Heart left ventricle (tissue), 16 donors: ENCODE results near the gene TRIM38. TPM values are rescaled to one million over a fixed set of nuclear protein-coding genes. Genes with fewer than 3 reads are reported as not detected.

Experiments
- ATAC-seq, 4 donors: fragments of 200-7000 bp; cut with Tn5 transposase; one replicate each; pipeline ENCODE4 v1.9.1; 2020 to 2022; ENCODE audit warnings: moderate library complexity in 4 of 4, mild to moderate bottlenecking in 3 of 4, moderate number of reproducible peaks in 1 of 4
- DNase-seq, 5 donors: peaks; one replicate each; pipeline ENCODE4 v3.0.0-alpha.2; 2020
- H3K27ac ChIP-seq, 12 donors: fragments of 200-600 bp; sonication (generic) in 4 of 12; one replicate each; pipeline versions ENCODE4 v1.5.0 to v1.8.0; 2016 to 2022; ENCODE audit warnings: mild to moderate bottlenecking in 2 of 12
- H3K27me3 ChIP-seq, 9 donors: fragments of 200-600 bp; sonication (generic) in 2 of 9; one replicate each; pipeline versions ENCODE4 v1.5.1 to v1.8.0; 2016 to 2022; ENCODE audit warnings: mild to moderate bottlenecking in 3 of 9
- H3K36me3 ChIP-seq, 9 donors: fragments of 200-600 bp; sonication (generic) in 2 of 9; one replicate each; pipeline versions ENCODE4 v1.5.0 to v1.8.0; 2018 to 2022; ENCODE audit warnings: mild to moderate bottlenecking in 2 of 9
- H3K4me1 ChIP-seq, 12 donors: fragments of 200-600 bp; sonication (generic) in 4 of 12; one replicate each; pipeline versions ENCODE4 v1.5.0 to v1.8.0; 2016 to 2022; ENCODE audit warnings: mild to moderate bottlenecking in 3 of 12
- H3K4me3 ChIP-seq, 12 donors: fragments of 200-600 bp; sonication (generic) in 4 of 12; one replicate each; pipeline versions ENCODE4 v1.5.0 to v1.8.0; 2017 to 2022; ENCODE audit warnings: mild to moderate bottlenecking in 9 of 12, moderate library complexity in 4 of 12
- H3K9me3 ChIP-seq, 12 donors: fragments of 200-600 bp; sonication (generic) in 4 of 12; one replicate each; pipeline versions ENCODE4 v1.5.0 to v1.8.0; 2016 to 2022; ENCODE audit warnings: mild to moderate bottlenecking in 1 of 12
- CTCF ChIP-seq, 12 donors: fragments of 200-600 bp; sonication (generic) in 4 of 12; IDR thresholded peaks; one replicate each; pipeline versions ENCODE4 v1.5.0 to v1.8.0; 2018 to 2022; ENCODE audit warnings: antibody characterized with exemption in 12 of 12, mild to moderate bottlenecking in 5 of 12
- POLR2A ChIP-seq, 2 donors: fragments of 450-650 bp; IDR thresholded peaks; one replicate each; pipeline ENCODE4 v1.6.1; 2017; ENCODE audit warnings: antibody characterized with exemption in 2 of 2, mild to moderate bottlenecking in 2 of 2, moderate library complexity in 2 of 2
- WGBS, 4 donors: extraction: QIAGEN DNeasy Blood & Tissue Kit in 2 of 4; methylation state at CpG; one replicate each; pipeline versions ENCODE4 v1.1.5 to v1.1.7; 2013 to 2018; 5-methylcytosine and 5-hydroxymethylcytosine counted together
- intact Hi-C, 10 donors: fragments of 100-400 bp; cut with DNase I; formaldehyde crosslinking; loops; one replicate each; pipeline versions ENCODE4 v1.11.1 to v1.14.2; 2022
- polyA plus RNA-seq, 2 donors: library from polyadenylated mRNA; stranded (reverse); fragments of 200-250 nt; gene quantifications; one replicate each; pipeline ENCODE4 v1.2.3, GENCODE V29; 2013
- total RNA-seq, 9 donors: library from RNA; depleted of rRNA in 2 of 9; stranded (reverse); fragments of >200 nt in 2 of 9; fragmentation: NEBNext Ultra II Directional in 3 of 9; extraction: Animal tissue kit (Norgen Biotek cat#: 25700) in 3 of 9; gene quantifications; one replicate each; pipeline versions ENCODE4 v1.1.0 to v1.2.4, GENCODE V29; 2016 to 2023
- donor health status: ischemic (EF 13 %, LVEDD 7.1; RV severe dilation, severe dysfunction).
- donor health status: healthy with polysubstance abuse.
- donor health status: DM: no; HTN: yes; CAD: no.
- donor health status: DM: no; HTN: no; CAD: no.
- donor health status: ischemic (EF 25% LVEDD 6.9; RV normal size, moderate dysfunction).
- donor health status: ischemic (EF 25% LVEDD 5.7; RV mildly dilated, moderate dysfunction).
- donor health status: healthy.
- donor health status: DM: yes; HTN: yes; CAD: no.
- donor health status: ischemic (EF 35%, LVEDD 5.7; RV mildly dilated, moderate dysfunction).
- donor health status: nonischemic (EF 11% LVEDD 7.7; RV severe dilation, severe dysfunction).
- donor health status: DM: yes; HTN: yes; CAD: no.
- donor health status: PGD.
- donor health status: ischemic (EF 29% LVEDD 5.4; RV normal size, mild dysfunction).
- donor health status: nonischemic (EF 23%, LVEDD 6.1; RV moderate dilation, normal function).

Gene TRIM38
- total and polyA plus RNA-seq, 11 donors = 1.5 to 8.4 (median 2.3) TPM

DNA sequence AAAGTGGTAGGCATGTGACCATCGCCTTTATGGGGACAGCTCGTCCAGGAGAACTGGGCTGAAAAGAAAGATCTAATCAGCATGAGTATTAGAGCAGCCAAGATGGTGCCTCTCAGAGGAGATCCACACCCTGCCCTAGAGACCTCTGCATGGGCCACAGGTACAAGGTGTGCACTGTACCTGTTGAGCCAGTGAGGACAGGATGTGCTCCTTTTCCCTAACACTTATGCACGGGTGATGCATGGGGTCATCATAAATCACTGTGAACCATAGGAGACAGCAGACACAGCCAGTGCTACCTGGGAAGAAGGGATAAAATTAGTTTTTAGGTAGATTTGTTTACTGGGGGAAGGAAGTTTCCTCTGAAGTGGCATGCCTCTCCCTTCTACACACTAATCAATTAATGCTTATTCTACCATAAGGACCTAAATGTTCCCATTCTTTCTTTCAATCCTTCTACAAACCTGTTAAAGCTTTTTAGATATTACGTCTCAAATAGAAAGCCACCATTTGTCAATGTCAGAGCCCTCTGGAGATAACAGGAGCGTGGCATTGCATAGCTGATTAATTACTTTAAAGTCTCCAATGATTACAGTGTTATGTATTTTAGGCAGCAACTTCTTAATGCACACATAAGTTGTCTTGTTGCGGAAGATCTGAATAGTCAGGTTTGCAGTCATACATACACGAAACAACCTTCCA is 45.7 kb upstream of the TRIM38 start:
- WGBS, 4 donors = 82 to 86% (median 84%) methylated on average over 7 of the region's 7 CpGs
- H3K9me3 ChIP-seq = no peaks in the 10 kb centered on the region
- TF ChIP-seq CTCF (IDR thresholded peaks at IDR 0.05) (no peak), POLR2A (IDR thresholded peaks at IDR 0.05) (no peak)
- no peak for DNase-seq
- H3K27me3 ChIP-seq = no peaks in the 10 kb centered on the region
- H3K4me3 ChIP-seq = no peak overlapping the region
- no peak overlapping the region for H3K27ac ChIP-seq
- intact Hi-C loops = no loop called here
- ATAC-seq = no peak
- no peaks in the 10 kb centered on the region for H3K4me1 ChIP-seq
- no peaks in the 10 kb centered on the region for H3K36me3 ChIP-seq

GRCh38 chr6:25918083-25918683 is 44.4 kb upstream of the TRIM38 start:
- intact Hi-C loops = no loop called here
- H3K4me3 ChIP-seq = no peak overlapping the region
- ATAC-seq (no peak), DNase-seq (no peak)
- H3K9me3 ChIP-seq = no peaks in the 10 kb centered on the region
- no peaks in the 10 kb centered on the region for H3K27me3 ChIP-seq
- H3K36me3 ChIP-seq = no peaks in the 10 kb centered on the region
- WGBS, 4 donors = 67 to 80% (median 74%) methylated on average over 5 of the region's 5 CpGs
- H3K27ac ChIP-seq = no peak overlapping the region
- TF ChIP-seq CTCF (IDR thresholded peaks at IDR 0.05) = no peak
- TF ChIP-seq POLR2A (IDR thresholded peaks at IDR 0.05) = no peak
- H3K4me1 ChIP-seq = no peaks in the 10 kb centered on the region

GRCh38 chr6:25919657-25920056 is 42.9 kb upstream of the TRIM38 start:
- intact Hi-C loops = no loop called here

More at GRCh38 chr6:25919657-25920056, 42.9 kb upstream of the TRIM38 start:
- no peak for DNase-seq
- Histone ChIP-seq H3K9me3 (no peaks in the 10 kb centered on the region), H3K4me1 (no peaks in the 10 kb centered on the region), H3K27me3 (no peaks in the 10 kb centered on the region), H3K27ac (no peak overlapping the region), H3K36me3 (no peaks in the 10 kb centered on the region), H3K4me3 (no peak overlapping the region)
- no peak for ATAC-seq
- TF ChIP-seq POLR2A (IDR thresholded peaks at IDR 0.05) (no peak), CTCF (IDR thresholded peaks at IDR 0.05) (no peak)
- WGBS, 4 donors = 87 to 94% (median 89%) methylated on average over 5 of the region's 5 CpGs
